Keratinocyte (primary cell): ENCODE results near the gene PPA2.

Experiments used
- EZH2 ChIP-seq: IDR thresholded peaks from one replicate; pipeline ENCODE4 v1.6.1; 2012; ENCODE audit warnings: inconsistent platforms, mild to moderate bottlenecking, low read length, moderate library complexity
- TF ChIP-seq, protein P1 (sequence below), 3 experiments: IDR thresholded peaks in 1 of 3; conservative IDR thresholded peaks in 1 of 3; optimal IDR thresholded peaks in 1 of 3; 2 replicates in 2 of 3; 3 replicates in 1 of 3; pipeline versions ENCODE3 to v1.5.1; 2011; ENCODE audit warnings: low read length in 3 of 3, mild to moderate bottlenecking in 3 of 3, moderate library complexity in 2 of 3, control low read depth in 1 of 3, inconsistent platforms in 1 of 3; ENCODE audit not compliant: insufficient read depth in 2 of 3; ENCODE audit errors: extremely low read depth in 1 of 3

- TF ChIP-seq, protein P1, sequence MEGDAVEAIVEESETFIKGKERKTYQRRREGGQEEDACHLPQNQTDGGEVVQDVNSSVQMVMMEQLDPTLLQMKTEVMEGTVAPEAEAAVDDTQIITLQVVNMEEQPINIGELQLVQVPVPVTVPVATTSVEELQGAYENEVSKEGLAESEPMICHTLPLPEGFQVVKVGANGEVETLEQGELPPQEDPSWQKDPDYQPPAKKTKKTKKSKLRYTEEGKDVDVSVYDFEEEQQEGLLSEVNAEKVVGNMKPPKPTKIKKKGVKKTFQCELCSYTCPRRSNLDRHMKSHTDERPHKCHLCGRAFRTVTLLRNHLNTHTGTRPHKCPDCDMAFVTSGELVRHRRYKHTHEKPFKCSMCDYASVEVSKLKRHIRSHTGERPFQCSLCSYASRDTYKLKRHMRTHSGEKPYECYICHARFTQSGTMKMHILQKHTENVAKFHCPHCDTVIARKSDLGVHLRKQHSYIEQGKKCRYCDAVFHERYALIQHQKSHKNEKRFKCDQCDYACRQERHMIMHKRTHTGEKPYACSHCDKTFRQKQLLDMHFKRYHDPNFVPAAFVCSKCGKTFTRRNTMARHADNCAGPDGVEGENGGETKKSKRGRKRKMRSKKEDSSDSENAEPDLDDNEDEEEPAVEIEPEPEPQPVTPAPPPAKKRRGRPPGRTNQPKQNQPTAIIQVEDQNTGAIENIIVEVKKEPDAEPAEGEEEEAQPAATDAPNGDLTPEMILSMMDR (optimal IDR thresholded peaks at IDR 0.05 in 1 of 3, IDR thresholded peaks at IDR 0.05 in 1 of 3, conservative IDR thresholded peaks at IDR 0.05 in 1 of 3; ENCODE audit: extremely low read depth in 1 of 3, insufficient read depth in 2 of 3, low read length in 3 of 3) = no peak
- TF ChIP-seq EZH2 = no peak
Observed at GRCh38 chr4:105451346-105451745, 22.5 kb downstream of the PPA2 start.
